TTC549 (cell line): ENCODE measurements around the gene RFX2.

Experiments
- FAIRE-seq: peaks from 2 replicates; lab custom pipeline; 2012; peaks lifted over from hg19 to GRCh38; lab: Jason Lieb, UNC

Gene RFX2

DNA sequence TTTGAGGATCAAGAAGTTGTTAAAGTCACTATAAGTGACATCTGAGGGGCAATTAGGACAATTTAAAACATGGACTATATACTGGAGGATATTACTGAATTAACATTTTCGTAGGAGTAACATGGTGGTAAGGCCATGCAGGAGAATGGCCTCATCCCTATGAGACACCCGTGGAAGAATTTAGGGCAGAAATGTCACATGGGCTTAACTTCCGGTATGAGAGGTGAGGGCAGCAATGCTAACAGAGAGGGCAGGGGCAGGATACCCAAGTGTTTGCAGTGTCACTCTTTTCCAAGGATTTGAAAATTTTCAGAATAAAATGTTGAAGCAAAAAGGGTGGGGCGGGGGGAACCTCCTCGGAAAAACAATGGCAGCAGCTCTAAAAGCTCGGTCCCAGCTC lies 156.0 kb downstream of the RFX2 start:
- FAIRE-seq, result no peak

DNA sequence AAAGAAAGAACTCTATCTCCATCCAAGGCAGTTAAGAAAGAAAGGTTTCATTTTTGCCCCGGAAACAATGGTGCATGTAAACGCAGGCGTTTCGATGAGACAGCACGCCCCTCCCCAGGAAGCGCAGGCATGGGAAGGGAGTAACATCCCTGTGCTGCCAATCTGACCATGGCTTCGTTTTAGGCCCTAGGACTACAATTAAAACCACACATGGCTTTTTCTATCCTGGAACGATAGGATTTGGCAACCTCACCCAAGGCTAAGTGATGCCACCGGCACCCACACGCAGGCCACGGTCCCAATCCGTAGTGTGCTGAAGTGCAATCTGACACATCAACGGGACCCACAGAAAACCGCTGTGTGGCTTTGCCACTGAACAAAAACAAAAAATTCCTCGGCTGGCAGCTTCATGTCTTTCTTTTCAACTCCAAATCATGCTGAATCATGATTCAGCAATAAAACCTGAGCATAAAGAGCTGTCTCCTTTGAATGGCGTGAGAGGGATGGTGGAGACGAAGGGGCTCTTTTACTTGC lies 156.6 kb downstream of the RFX2 start:
- FAIRE-seq, result no peak

DNA sequence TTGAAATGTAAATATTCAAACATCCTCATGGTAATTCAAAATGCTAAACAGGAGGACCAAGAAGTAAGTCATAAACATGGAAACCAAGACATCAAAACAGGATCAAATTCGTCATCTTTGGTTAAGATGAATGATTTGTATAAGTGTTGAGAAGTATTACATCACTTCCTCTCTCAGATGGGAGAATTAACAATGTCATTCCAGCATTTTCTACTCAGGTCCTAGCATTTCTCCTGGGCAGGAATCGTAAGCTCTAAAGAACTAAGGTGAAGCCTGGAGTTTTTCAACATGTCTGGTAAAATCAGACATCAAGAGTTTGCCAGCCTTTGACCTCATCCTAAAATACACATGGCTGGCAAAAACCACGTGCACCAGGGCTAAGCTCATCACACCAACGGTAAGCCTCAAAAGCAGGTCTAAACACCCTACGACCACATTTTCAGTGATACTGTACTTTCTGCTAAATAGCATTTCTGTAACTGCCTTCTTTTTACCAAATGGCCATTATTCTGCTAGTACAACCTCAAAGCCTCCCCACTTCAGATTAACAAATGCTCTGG lies 157.2 kb downstream of the RFX2 start:
- FAIRE-seq, result no peak

DNA sequence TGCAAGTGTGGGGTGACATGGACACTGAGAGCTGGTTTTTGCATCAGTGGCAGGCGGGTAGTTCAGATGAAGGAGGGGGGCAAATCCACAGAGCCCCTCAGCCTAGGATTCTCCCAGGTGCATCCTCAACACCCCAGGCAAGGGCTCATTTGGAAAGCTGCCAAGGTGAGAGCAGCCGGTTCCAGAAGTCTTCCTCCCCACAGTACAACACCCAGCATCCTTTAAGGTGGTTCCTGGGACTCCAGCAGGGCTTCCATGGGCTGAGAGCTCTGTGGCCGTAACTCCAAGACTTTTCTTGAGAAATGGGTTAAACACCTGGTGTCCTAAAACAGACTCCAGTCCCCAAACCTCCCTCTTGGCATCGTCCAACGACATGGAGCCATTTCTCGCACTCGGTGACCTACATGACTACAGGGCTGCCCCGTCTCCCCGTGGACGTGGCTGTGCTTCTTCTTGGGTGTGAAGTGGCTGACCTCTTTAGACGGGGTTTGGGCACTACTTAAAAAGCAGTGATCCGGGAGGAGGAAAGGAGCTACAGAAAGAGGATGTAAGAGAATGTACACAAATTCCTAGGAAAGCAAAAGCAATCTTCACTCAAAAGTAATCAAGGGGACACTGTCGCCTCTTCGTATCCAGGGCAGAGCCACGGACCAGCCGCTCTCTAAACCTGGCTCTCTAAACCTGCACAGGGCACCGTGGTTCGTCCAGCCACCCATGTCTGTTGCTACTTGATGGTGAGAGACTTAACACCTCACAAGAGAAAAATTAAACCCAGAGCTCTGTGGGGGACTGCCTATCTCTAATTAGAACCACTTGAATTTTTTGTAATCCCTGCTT lies 157.9 kb downstream of the RFX2 start:
- no peak for FAIRE-seq

DNA sequence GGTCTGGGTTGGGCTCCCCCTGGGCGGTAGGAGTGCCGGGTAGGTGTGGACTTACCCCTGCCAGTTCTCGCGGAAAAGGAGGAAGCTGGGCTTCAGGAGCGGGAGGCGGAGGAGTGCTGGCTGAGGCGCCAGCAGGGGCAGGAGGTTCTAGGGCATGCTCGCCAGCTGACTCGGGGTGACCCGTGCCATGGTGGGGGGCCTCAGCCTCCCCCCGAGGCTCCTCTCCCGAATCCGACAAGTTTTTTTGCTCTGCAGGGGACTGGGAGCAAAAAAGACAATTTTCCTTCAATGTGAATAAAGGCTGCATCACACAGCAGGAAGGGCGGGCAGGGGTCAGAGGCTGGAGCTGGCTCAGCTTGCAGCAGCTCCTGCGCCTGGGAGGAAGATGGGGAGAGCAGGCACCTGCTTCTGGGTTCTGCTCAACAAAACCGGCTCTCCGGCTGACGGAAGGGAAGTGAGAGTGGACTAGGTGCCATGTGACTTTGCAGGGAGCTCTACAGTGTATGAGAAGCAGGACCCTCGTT lies 158.9 kb downstream of the RFX2 start:
- FAIRE-seq, result no peak

DNA sequence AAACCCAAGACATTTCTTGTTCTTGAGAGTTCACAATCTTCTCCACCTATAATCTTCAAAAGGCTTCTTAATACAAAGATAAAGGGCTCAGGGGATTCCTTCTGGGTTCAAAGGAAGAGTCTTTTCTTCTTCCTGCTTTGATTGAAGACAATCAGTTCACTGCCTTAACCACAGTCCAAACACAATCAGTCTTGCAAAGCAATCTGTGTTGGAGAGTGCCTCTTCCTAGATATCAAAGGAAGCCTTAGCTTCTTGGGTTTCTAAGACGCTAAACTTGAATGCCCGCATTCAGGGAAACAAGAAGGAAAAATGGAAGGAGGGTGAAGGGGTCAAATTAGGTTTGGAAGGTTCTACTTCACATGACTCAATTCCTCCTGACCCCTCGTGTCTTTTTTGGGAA lies 159.6 kb downstream of the RFX2 start:
- no peak for FAIRE-seq

DNA sequence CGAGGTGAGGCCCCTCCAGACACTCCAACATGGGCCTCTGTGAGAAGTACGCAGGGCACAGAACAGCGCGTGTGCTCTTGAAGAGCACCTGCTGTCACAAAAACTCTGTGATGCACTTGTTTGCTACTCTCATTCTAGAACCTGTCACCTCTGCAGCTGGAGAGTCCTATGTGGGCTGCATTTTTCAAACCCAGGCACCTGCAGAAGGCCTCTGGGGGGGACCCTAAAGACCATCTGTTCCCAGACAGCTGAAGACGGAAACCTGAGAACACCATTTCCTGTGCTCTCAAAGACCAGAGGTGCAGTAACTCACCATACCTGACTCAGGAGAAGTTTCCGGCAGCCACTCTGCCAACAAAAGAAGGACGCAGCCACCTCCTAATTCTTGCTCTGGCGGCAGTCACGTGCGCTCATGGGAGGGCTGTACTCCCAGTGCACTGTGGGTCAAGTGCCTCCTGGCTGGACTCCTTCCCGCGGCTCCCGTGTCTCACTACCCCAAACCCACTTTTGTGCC lies 160.5 kb downstream of the RFX2 start:
- no peak for FAIRE-seq

DNA sequence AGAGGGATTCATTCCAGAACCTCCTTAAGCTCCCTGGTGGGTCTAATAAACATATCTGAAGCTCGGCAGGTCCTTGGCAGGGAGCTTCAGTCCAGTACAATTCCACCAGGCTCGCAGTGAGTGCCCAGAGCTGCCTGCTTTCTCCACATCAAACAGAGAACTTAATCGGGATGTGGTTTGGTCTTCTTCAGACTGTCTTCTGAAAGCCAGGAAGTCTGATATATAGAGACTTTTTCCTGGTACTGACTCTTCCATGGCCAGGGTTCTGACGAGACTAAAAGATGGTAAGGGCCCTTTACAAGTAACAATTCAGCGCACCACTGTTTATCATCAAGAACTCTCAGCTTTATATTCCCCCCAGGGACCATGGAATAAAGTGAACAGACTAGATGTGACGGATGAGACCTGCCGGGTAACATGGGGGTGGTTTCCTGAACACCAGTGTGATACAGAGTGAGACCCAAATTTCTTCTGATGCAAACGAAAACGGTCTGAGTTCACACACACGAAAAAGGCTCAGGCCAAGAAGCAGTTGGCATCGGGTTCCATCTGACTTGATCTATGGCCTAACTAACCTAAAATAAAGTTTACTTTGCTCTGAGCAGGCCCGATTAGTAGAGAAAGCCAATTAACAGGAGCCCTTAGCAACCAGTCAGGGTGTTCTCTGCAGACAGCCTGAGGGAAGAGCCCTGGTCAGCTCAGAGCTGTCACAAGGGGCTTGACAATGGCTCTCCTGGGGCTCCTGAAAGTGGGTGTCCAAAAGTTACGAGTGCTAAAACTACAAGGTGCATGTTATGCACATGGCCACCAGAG lies 161.3 kb downstream of the RFX2 start:
- no peak for FAIRE-seq

DNA sequence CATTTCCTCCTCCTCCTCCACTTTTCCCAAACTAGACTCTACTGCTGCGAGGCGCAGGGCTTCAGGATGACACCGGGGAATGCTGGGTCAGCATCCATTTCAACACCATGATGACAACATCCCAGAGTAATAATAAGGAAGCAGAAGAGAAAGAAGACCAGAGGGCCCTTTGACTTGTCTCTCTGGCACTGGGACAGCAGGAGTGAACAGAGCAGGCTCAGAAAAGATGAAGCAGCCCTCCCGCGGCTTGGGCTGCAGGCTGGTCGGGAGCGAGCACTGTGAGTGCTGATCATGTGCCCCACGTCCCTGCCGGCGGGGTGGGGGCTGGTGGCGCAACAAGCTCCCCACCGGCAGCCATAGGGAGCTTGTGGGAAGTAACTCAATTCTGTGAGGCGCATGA lies 162.9 kb downstream of the RFX2 start:
- FAIRE-seq, result no peak

DNA sequence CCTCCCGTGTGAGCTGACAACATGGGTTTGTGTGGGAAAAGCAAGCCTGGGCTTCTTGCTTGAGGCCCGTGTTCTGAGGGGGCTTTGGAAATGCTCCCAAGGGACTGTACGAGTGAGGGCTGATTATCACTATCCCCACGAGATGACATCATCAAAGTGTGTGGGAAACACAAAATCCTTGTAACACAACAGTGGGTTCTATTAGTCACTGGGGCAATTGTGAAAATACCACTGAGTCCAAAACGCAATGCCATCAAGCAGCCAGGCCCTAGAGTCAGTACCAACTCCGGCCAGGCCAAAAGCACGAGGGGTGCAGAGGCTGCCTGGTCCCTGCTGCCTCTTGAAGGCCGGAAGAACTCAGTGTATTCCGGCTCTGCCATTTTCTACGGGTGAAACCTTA lies 166.7 kb downstream of the RFX2 start:
- no peak for FAIRE-seq
